Activated T-helper 2 cell treated with anti-CD3 and anti-CD28 coated beads, Interferon-gamma antibody, Interleukin-2, Interleukin-4, amounts not matched to agents 10 μg/mL and 5 μg/mL and 100 μg/mL, durations not matched to agents 14 hours and 24 hours and 36 hours (primary cell): ENCODE results near the gene NR2F6. TPM values are rescaled to one million over a fixed set of nuclear protein-coding genes. Genes with fewer than 3 reads are reported as not detected.

Experiments used
- DNase-seq: peaks from one replicate; pipeline ENCODE4 v3.0.0; 2021; ENCODE audit warnings: low spot score
- H3K27ac Mint-ChIP-seq: one replicate; pipeline ENCODE4 v1.8.0; 2021; ENCODE audit warnings: mixed read lengths
- H3K27me3 Mint-ChIP-seq: one replicate; pipeline ENCODE4 v1.8.0; 2021; ENCODE audit warnings: low read depth, mixed read lengths
- H3K36me3 Mint-ChIP-seq: one replicate; pipeline ENCODE4 v1.8.0; 2021; ENCODE audit warnings: low read depth, mixed read lengths
- H3K4me1 Mint-ChIP-seq: one replicate; pipeline ENCODE4 v1.8.0; 2021; ENCODE audit warnings: low read depth, mixed read lengths
- H3K4me3 Mint-ChIP-seq: one replicate; pipeline ENCODE4 v1.8.0; 2021; ENCODE audit warnings: low read depth, mild to moderate bottlenecking, moderate library complexity, mixed read lengths
- H3K9me3 Mint-ChIP-seq: one replicate; pipeline ENCODE4 v1.8.0; 2021; ENCODE audit warnings: mixed read lengths
- intact Hi-C: fragments of 100-400 bp; cut with micrococcal nuclease; formaldehyde crosslinking; loops from one replicate; pipeline ENCODE4 v1.15.1; 2023
- total RNA-seq: library from RNA; stranded (reverse); gene quantifications from 2 replicates; pipeline ENCODE4 v1.2.3, GENCODE V29; 2022

Gene NR2F6
- total RNA-seq, 1 donor from 2014 or later, result 13.2 TPM

DNA sequence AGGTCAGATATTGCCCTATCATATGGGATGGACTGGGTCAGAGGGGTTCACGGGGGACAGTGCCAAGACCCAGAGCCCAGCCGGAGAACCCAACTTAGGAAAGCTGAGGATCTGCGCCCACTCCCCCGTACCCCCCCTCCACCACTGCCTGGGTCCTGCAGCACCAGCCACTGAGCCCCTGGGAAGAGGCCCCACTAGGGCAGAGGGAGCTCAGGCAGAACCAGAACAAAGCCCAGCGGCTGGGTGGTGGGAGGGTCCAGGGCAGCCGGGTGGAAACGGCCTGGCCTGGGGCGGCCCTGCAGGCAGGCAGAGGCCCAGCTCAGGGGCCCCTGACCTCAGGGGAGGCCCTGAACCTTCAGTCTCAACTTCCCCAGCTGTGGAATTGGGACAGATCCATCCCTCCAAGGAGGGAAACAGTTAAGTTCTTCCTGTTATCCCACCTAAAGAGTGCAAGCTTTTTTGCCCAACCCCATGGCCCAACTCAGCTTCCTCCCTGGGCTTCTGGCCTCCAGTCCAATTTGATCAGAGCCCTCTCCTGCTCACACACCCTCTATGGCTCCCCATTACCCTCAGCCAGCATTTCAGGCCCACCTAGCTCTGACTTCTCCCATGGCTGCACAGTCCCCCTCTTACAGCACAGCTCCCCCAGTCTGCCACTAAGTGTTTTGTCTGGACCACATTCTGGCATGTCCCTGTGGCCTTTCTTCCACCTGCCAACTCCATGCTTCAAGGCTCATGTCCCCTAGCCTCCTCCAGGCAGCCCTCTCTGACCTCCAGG is 3.1 kb downstream of the NR2F6 start:
- no peak overlapping the region for H3K4me3 Mint-ChIP-seq
- DNase-seq, result no peak
- H3K9me3 Mint-ChIP-seq, result no peaks in the 10 kb centered on the region
- H3K27ac Mint-ChIP-seq, result no peak overlapping the region
- H3K36me3 Mint-ChIP-seq, result no peaks in the 10 kb centered on the region
- intact Hi-C loops, result no loop called here
- peaks cover 14% of the 10 kb centered on the region for H3K27me3 Mint-ChIP-seq
- peaks cover 2% of the 10 kb centered on the region for H3K4me1 Mint-ChIP-seq

DNA sequence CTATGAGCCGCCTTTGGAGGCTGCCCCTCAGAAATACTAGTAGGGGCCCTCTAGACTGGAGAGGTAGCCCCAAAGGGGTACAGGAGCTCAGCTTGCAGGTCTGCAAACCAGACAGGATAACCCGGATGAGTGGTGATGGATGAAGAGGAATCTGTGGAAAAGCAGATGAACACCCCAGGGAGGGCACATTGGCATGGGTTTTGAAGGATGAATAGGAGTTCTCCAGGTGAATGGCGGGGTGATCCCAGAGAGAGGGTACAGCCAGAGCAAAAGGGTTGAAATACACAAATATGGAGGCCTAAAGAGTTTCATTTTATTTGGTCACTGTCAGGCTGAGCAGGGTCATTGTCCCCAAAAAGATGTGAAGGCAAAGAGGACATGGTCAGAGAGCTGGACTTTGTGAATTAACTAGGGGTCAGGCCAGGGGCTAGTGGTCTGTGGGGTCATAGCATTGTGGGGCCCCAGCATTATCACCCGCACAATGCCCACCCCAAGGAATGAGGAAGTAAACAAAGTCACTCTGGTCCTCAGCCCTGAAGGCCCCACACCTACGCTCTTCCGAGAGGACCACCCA is 4.8 kb downstream of the NR2F6 start:
- Mint-ChIP-seq H3K4me3 (no peak overlapping the region), H3K4me1 (no peaks in the 10 kb centered on the region), H3K27me3 (peaks cover 7% of the 10 kb centered on the region), H3K27ac (no peak overlapping the region), H3K36me3 (no peaks in the 10 kb centered on the region), H3K9me3 (no peaks in the 10 kb centered on the region)
- intact Hi-C loops, result no loop called here
- DNase-seq, result no peak

DNA sequence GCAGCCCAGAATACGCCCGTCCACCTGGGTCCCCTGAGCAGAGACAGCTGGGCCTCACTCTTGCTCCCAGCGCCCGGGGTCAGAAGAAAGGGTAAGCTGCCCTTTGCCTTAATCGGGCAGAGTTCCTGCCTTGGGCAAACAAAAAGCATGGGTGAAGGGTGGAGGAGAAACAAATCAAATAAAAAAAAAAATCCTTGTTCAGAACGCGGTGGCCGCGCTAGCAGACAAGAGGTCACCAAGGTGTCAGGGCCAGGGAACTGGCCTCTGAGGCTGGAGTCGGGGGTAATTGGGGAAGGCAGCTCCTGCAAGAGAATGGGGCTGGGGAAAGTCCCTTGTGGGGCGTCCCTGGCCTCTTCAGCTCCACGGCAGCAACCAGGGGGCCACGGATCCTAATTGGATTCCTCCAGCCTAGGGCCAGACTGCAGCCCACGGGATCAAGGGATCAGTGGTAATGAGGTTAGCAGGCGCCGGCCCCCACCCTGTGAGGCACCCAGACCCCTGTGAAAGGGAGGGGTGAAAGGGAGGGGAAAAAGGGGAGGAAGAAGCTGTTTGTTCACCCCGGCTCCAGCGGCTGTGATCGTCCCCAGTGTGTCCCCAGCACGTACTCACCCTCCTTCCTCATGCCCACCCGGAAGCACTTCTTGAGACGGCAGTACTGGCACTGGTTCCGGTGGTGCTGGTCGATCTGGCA is 5.5 kb downstream of the NR2F6 start:
- intact Hi-C loops, result no loop called here
- no peak overlapping the region for H3K27ac Mint-ChIP-seq
- no peak for DNase-seq
- H3K4me1 Mint-ChIP-seq, result no peaks in the 10 kb centered on the region
- no peaks in the 10 kb centered on the region for H3K36me3 Mint-ChIP-seq
- no peaks in the 10 kb centered on the region for H3K9me3 Mint-ChIP-seq
- H3K4me3 Mint-ChIP-seq, result no peak overlapping the region
- peaks cover 7% of the 10 kb centered on the region for H3K27me3 Mint-ChIP-seq

DNA sequence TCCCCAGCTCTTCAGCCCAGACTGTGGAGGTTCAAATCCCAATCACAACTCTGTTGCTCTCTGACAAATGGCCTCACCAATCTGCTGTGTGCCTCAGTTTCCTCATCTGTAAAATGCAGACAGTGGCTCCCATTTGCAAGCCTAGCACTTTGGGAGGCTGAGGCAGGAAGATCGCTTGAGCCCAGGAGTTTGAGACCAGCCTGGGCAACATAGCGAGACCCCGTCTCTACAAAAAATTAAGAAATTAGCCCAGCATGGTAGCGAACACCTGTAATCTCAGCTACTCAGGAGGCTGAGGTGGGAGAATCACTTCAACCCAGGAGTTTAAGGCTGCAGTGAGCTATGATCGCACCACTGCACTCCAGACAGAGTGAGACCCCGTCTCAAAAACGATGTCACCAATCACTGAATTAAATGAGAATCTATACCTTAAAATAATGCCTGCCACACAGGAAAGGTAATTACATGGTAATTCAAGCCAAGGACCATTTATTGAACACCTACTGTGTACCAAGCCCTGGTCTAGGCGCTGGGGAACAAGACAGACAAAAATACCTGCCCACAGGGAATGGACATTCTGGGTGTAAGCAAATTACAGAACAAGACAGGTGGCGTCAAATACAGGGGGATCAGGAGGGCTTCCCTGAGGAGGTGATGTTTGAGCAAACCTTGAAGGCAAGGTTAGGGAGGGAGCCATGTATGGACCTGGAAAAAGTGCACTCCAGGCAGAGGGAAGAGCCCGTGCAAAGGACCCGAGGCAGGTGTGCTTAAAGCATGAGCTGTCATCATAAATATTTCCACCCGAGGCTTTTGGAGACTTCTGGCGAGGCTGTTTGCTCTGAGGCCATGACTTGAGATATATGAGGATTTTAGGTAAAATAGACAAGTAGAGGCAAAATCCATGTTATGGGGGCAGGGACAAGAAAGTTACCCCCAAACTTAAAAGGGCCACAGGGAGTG is 7.7 kb downstream of the NR2F6 start:
- no peaks in the 10 kb centered on the region for H3K27me3 Mint-ChIP-seq
- intact Hi-C loops, result no loop called here
- H3K27ac Mint-ChIP-seq, result no peak overlapping the region
- H3K4me1 Mint-ChIP-seq, result peaks cover 2% of the 10 kb centered on the region
- peaks cover 3% of the 10 kb centered on the region for H3K36me3 Mint-ChIP-seq
- peak overlapping the region; percentile 45 for H3K4me3 Mint-ChIP-seq
- no peaks in the 10 kb centered on the region for H3K9me3 Mint-ChIP-seq
- DNase-seq, result no peak

DNA sequence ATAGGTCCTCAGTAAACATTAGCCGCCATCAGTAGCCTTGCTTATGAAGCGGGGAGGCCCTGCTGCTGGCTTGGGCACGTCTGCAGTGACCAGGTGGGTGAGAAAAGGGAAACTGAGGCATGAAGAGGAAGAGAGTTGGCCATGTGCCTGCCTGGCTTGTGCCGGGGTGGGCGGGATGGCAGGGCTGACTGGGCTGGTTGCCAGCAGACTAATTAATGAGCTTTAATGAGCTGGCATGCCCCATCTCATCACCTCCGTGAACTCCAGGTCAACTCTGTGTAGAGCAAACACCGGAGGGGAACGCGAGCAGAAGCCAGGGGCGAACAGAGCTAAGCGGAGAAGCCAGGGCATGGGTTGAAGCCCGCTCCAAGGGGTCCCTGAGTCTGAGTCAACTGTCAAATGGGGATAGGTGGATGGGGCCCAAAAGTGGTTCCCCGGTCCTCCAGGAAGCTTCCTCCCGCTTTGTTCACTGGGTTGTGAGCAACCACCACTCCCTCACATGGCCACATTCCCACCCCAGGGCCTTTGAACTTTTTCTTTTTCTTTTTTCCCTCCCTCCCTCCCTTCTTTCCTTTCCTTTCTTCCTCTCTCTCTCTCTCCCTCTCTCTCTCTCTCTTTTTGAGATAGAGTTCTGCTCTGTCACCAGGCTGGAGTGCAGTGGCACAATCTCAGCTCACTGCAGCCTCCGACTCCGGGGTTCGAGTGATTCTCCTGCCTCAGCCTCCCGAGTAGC is 8.7 kb downstream of the NR2F6 start:
- DNase-seq, result no peak
- no peak overlapping the region for H3K27ac Mint-ChIP-seq
- intact Hi-C loops, result no loop called here
- peaks cover 7% of the 10 kb centered on the region for H3K36me3 Mint-ChIP-seq
- H3K9me3 Mint-ChIP-seq, result no peaks in the 10 kb centered on the region
- no peaks in the 10 kb centered on the region for H3K27me3 Mint-ChIP-seq
- peaks cover 2% of the 10 kb centered on the region for H3K4me1 Mint-ChIP-seq
- H3K4me3 Mint-ChIP-seq, result peak overlapping the region; percentile 68

DNA sequence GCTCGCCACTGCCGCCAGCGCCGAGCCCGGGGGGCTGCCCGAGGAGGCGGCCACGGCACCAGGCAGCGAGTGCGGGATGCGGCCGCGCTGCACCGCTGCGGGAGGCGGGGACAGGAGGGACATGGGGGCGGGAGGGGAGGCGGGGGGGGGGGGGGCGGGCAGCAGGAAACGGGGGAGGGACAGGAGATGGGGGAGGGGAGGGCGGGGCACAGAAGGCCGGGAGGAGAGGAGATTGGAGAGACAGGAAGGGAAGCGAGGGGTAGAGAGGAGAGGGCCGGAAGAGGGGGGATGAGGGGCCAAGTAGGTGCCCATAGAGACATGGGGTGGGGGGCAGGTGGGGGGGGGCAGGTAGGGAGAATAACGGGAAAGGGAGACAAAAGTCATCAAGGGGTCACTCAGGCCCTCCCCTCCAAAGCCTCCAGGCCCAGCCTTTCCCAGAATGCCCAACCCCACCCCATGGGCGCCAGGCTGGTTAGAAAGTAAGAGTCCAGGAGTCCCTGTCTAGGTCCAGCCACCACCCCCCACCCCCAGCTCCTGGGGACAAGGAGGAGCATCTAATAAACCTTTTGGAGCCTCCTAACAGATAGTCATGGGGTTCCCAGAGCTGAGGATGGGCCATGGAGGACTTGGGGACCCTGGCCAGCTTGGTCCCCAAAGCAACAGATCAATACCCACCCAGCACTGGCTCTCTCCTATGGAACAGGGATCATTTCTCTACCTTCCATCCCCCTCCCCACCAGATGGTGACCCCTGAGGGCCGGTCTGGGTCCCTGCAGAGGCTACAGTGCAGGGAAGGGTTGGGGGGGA is 9.5 kb downstream of the NR2F6 start:
- no peaks in the 10 kb centered on the region for H3K9me3 Mint-ChIP-seq
- peaks cover 2% of the 10 kb centered on the region for H3K4me1 Mint-ChIP-seq
- H3K4me3 Mint-ChIP-seq, result peak overlapping the region; percentile 76
- H3K27me3 Mint-ChIP-seq, result no peaks in the 10 kb centered on the region
- H3K36me3 Mint-ChIP-seq, result peaks cover 11% of the 10 kb centered on the region
- no peak for DNase-seq
- intact Hi-C loops, result loop anchor here (1.0 to 2.0 kb wide), 2 partner anchors 10 to 159 kb away; partner anchors contain the start of gene OCEL1
- H3K27ac Mint-ChIP-seq, result no peak overlapping the region

DNA sequence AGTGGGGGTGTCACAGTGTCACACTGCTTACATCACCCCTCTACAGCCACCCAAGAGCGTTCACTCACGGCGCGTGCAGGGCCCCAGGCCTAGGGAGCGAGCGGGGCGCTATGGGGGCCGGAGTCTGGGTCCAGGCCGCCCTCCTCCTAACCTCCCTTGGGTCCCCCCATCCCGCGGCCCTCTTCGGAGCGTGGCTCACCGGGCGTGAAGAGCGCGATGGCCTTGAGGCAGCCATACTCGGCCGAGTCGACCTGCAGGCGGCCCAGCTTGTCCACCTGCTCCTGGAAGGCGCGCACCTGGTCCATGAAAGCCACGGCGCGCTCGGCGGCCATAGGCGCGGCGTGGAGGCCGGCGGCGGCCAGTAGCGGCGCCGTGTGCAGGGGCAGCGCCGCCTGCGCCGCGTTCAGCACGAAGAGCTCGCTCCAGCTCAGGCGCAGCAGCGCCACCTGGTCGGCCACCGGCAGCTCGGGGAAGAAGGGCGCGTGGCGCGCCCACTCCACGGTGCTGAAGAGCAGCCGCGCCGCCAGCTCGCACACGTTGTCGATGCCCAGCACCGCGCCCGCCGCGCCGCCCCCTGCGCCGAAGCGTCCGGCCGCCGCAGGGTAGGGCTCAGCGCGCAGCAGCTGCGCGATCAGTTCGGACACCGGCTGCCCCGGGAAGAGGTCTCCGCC is 10.3 kb downstream of the NR2F6 start:
- Mint-ChIP-seq H3K9me3 (no peaks in the 10 kb centered on the region), H3K27ac (peak overlapping the region; percentile 58), H3K36me3 (peaks cover 11% of the 10 kb centered on the region), H3K27me3 (no peaks in the 10 kb centered on the region), H3K4me3 (peak overlapping the region; percentile 76), H3K4me1 (peaks cover 2% of the 10 kb centered on the region)
- intact Hi-C loops, result loop anchor here (1.0 to 2.0 kb wide), 2 partner anchors 9 to 159 kb away; partner anchors contain the start of gene OCEL1
- DNase-seq, result peak; percentile 69

DNA sequence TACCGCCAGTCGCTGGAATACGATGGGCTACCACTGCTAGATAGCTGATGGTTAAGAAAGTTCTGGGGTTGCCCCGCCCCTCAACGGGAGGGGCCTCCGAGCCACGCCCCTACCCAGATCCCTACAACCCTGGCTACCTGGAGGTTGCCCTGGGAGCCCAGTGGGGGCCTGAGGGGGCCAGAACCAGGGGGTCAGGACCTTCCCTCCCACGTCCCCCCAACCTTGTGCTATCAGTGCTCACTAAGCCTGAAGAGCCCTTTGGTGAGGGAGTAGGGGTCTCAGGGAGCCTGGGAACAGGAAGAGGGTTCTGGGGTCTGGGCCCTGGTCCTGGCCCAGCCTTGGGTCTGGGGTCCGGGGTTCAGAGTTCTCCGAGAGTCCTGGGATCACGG is 10.8 kb downstream of the NR2F6 start:
- Mint-ChIP-seq H3K4me3 (peak overlapping the region; percentile 76), H3K27ac (peak overlapping the region; percentile 58), H3K27me3 (no peaks in the 10 kb centered on the region), H3K9me3 (no peaks in the 10 kb centered on the region), H3K36me3 (peaks cover 11% of the 10 kb centered on the region), H3K4me1 (peaks cover 2% of the 10 kb centered on the region)
- peak; percentile 61 for DNase-seq
- intact Hi-C loops, result loop anchor here (1.0 to 2.0 kb wide), 3 partner anchors 9 to 158 kb away; partner anchors contain the start of gene OCEL1

DNA sequence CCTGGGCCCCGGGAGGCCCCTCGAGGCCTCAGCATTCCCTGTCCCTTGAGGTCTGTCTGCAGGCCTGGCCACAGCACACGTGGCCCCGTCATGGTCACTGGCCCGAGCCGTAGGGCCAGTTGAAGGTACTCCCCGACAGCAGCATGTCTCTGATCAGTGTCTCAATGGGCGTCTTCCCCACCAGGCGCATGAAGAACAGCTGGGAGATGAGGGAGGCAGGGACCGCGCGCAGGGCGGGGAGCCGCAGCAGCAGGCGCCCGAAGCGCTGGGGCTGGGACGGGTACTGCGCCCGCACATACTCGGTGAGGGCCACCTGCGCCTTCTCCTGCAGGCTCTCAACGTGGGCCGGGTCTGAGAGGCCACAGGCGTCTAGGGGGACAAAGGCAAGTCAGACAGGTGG is 13.5 kb downstream of the NR2F6 start:
- Mint-ChIP-seq H3K4me1 (peaks cover 4% of the 10 kb centered on the region), H3K27me3 (no peaks in the 10 kb centered on the region), H3K9me3 (no peaks in the 10 kb centered on the region), H3K4me3 (no peak overlapping the region), H3K36me3 (peaks cover 20% of the 10 kb centered on the region), H3K27ac (no peak overlapping the region)
- intact Hi-C loops, result no loop called here
- no peak for DNase-seq

DNA sequence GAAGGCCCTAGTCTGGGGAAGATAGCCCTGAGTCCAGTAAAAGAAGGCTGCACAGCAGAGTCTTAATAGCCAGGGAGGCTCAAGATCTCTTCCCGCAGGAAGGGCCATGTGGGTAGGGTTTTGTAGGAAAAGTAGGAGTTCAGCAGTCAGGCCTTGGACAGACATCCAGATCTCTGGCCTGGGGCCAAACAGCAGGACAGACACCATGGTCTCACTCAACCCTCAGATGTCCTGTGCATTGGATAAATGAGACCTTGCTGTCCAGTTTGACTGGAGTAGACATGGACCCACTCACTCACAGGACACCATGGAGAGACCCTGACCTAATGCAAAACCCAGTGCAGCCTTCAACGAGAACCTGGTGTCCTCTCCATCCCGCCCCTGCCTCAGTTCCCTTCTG is 15.8 kb downstream of the NR2F6 start:
- Mint-ChIP-seq H3K4me3 (no peak overlapping the region), H3K27ac (no peak overlapping the region), H3K4me1 (peaks cover 7% of the 10 kb centered on the region), H3K36me3 (peaks cover 20% of the 10 kb centered on the region), H3K27me3 (no peaks in the 10 kb centered on the region), H3K9me3 (no peaks in the 10 kb centered on the region)
- no peak for DNase-seq
- intact Hi-C loops, result loop anchor here (5.0 kb wide), 1 partner anchor 77 kb away; the partner anchor contains the start of genes DDA1 and MRPL34
